HG03571 (cell line): ENCODE measurements around the gene TAPT1.

Source experiments
- ATAC-seq: cut with Tn5 transposase; IDR thresholded peaks from one replicate; pipeline ENCODE4 v1.9.1; 2021; ENCODE audit not compliant: unreplicated experiment

TAPT1 gene

DNA sequence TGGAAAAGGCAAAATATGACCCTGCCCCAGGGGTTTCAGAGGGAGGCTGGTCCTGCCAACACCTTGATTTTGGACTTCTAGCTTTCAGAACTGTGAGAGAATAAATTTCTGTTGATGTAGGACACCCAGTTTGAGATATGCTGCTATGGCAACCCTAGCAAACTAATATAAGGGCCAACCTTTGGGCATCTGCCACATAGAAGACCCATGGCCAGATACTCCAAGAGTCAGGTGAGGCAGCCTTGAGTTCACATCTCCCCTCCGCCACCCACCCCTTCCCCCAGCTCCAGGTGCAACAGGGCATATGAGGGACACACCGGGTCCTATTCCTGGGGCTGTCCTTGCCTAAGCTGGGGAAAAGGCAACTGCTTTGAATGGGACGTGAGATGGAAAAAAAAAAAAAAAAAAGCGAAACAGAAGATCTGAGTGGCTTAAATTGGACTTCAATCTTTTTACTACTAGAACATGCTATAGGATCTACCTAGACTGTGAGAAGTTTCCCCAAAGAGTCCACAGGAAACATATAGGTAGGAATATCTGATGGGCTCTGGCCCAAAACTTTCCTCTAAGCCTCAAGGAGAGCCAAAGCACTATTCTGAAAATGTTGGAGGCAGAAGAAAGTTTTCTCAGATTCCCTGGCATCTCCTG, 85.9 kb downstream of the TAPT1 start:
- ATAC-seq, result no peak

DNA sequence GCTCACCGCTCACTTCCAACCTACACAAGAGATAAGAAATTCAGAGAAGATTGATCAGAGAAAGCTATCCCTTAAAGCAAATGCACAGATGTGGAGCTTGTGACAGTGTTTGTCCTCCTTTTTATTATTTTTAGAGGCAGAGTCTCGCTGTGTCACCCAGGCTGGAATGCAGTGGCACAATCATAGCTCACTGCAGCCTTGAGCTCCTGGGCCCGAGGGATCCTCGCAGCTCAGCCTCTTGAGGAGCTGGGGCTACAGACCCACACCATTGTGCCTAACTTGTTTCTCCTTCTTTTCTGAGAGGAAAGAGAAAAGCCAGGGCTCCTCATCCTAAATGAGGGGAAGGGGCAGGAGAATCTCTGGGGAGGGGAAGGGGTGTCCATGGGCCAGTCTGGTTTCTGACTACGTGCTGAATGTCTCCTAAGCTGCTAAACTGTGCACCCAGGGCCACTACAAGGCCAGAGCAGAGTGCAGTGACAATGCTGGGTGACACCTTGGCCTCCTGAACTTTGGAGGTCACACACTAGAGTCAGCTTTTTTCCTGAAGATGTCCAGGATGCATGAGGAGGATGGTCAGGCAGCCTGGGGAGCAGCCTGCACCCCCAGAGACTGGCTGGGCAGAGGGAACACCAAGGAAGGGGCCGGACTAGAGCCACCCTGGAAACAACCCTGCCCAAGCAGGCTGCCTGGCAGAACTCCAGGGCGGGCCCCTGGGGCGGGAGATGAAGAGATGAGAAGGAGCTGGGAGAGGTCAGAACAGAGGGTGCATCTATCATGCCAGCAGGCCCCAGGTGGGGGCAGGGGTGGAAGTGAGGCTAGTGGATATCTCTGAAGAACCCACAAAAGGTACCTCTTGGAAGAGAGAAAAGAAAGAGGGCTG, 87.0 kb downstream of the TAPT1 start:
- ATAC-seq, result no peak

- no peak for ATAC-seq
Measured at GRCh38 chr4:16136827-16137226, 89.4 kb downstream of the TAPT1 start.

DNA sequence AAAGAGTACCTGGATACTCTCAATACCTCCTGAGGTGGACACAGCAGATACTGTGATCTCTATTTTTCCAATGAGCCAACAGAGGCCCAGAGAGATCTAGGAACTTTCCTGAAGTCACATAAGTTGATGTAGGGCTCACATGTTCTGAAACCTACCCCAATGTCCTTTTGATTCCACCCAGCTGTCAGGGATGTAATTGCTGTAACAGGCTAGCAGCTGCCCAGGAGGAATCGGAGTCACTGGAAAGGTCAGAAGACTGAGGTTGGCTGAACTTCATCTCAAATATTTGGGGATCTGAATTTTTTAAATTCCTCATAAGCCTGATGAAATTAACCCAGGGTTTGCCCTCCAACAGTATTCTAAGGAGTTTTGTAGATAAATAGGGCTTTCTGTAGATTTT, 90.0 kb downstream of the TAPT1 start:
- no peak for ATAC-seq

GRCh38 chr4:16133406-16133805, 92.9 kb downstream of the TAPT1 start:
- ATAC-seq, result no peak

DNA sequence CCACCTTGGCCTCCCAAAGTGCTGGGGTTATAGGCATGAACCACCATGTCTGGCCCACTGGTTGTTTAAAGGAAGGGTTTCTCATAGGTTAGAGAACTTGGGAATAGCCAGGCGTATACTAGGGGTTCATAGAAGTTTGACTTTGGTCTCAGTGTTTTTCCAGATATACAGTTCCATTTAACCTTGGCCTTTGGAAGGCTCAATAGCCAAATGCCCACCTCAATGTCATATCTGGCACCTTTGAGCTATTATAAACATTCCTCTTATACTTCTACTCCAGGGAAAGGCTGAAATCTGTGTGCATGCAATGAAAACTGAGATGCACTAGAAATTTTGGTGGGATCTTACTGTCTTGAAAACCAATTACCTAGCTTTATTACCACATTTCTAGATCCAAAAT, 95.0 kb downstream of the TAPT1 start:
- no peak for ATAC-seq

GRCh38 chr4:16129336-16129735, 96.9 kb downstream of the TAPT1 start:
- ATAC-seq, result no peak

GRCh38 chr4:16126714-16127113, 99.6 kb downstream of the TAPT1 start:
- no peak for ATAC-seq

- ATAC-seq, result no peak
Measured at GRCh38 chr4:16125571-16126445, 100.5 kb downstream of the TAPT1 start.

DNA sequence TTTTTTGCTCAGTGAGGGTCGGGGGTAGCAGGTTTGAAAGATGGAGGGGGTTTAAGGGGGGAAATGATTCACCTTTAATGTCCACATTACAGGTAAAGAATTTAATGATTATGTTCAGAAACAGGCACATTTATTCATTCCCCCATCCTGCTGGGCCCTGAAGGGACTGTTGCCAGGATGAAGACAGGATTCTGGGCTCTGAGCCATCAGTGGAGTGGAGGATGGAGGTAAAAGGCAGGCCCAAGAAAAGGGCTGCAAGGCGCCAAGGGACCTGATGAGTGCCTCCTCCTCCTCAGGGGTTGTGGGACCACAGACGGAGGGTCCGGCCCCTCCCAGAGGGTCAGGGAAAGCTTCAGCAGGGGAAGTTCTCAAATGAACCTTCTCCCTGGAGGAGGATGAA, 102.0 kb downstream of the TAPT1 start:
- no peak for ATAC-seq

GRCh38 chr4:16123356-16124084, 102.8 kb downstream of the TAPT1 start:
- no peak for ATAC-seq

DNA sequence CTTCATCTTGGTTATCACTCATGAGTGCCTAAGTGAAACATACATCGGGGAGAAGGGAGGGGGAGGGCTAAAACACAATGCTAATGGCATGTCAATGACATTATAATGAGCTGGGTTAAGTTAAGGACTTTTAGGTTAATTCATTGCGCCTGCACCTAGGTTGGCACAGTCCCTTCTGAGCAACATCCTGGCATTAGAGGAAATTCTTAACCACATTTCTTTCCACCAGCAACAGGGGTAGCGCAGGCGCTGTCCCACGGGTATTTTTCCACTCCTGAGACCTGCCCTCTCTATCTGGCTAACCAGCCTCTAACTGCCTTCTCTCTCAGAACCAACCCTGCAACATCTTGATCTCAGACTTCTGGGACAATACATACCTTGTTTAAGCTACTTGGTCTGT, 103.5 kb downstream of the TAPT1 start:
- no peak for ATAC-seq

GRCh38 chr4:16122308-16122711, 104.0 kb downstream of the TAPT1 start:
- ATAC-seq, result no peak

DNA sequence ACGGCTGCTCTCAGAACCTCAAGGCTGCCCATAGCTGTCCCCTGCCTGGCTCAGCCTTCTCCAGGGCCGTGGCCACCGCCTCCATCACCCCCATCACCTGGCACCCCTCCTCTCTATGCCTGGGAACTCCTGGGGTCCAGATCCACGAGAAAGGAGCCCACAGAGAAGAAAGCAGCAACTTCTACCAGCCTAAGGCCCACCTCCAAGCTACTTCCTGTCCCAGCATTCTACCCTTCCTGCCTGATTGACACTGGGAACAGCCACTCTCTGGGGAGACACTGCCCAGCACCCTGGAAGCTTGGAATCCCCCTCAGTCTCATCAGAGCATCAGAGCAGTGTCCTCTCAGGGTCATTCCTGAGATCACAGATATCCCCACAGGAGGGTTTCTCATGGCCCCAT, 105.6 kb downstream of the TAPT1 start:
- peak; percentile 64 for ATAC-seq

- no peak for ATAC-seq
Measured at GRCh38 chr4:16119981-16120380, 106.3 kb downstream of the TAPT1 start.

GRCh38 chr4:16118090-16118489, 108.2 kb downstream of the TAPT1 start:
- no peak for ATAC-seq

GRCh38 chr4:16117164-16117563, 109.1 kb downstream of the TAPT1 start:
- no peak for ATAC-seq

- ATAC-seq, result no peak
Measured at GRCh38 chr4:16116493-16116990, 109.7 kb downstream of the TAPT1 start.

GRCh38 chr4:16116019-16116418, 110.3 kb downstream of the TAPT1 start:
- ATAC-seq, result no peak

DNA sequence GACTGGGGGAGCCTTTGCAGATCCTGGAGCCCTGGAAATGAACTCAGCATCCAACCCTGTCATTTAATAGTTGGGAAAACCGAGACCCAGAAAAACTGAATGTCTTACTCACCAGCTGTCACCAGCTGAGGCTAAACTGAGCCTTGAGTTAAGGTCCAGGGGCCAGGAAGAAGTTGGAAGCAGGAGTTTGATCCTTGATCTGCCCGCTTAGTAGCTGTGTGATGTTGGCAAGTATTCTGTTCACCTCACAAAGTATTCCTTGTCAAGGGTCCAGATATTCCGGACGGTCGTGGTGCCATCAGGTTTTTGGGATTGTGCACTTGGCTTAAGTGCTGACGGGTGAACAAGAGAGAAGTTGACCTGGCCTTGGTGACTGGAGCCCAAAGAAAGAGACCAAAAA, 111.7 kb downstream of the TAPT1 start:
- ATAC-seq, result no peak

- no peak for ATAC-seq
Measured at GRCh38 chr4:16113741-16114140, 112.5 kb downstream of the TAPT1 start.
